Right hindlimb (tissue), 1 donor: ENCODE results near the gene SP100.
"Not testable (repeated sequence)": the region's sequence is repeated elsewhere in the genome, so short reads cannot be mapped to it uniquely, and the experiment has no call there.

Experiments
- DNase-seq: peaks from one replicate; pipeline ENCODE4 v3.0.0-alpha.2; 2018

The SP100 gene

GRCh38 chr2:230471074-230471473 lies 55.1 kb downstream of the SP100 start:
- no peak for DNase-seq

GRCh38 chr2:230472621-230473018 lies 56.6 kb downstream of the SP100 start:
- no peak for DNase-seq

GRCh38 chr2:230473378-230473777 lies 57.4 kb downstream of the SP100 start:
- no peak for DNase-seq

- DNase-seq, result no peak
Measured at GRCh38 chr2:230475143-230475542, 59.1 kb downstream of the SP100 start.

- DNase-seq, result no peak
Measured at GRCh38 chr2:230485801-230486341, 69.9 kb downstream of the SP100 start.

- DNase-seq, result not testable (repeated sequence)
Measured at GRCh38 chr2:230491219-230491618, 75.2 kb downstream of the SP100 start.

GRCh38 chr2:230492107-230492506 lies 76.1 kb downstream of the SP100 start:
- no peak for DNase-seq

GRCh38 chr2:230494980-230495379 lies 79.0 kb downstream of the SP100 start:
- no peak for DNase-seq

- DNase-seq, result no peak
Measured at GRCh38 chr2:230496891-230497290, 80.9 kb downstream of the SP100 start.

- DNase-seq, result no peak
Measured at GRCh38 chr2:230498506-230499107, 82.6 kb downstream of the SP100 start.

GRCh38 chr2:230502593-230502992 lies 86.6 kb downstream of the SP100 start:
- no peak for DNase-seq

GRCh38 chr2:230503798-230504197 lies 87.8 kb downstream of the SP100 start:
- DNase-seq, result no peak

- no peak for DNase-seq
Measured at GRCh38 chr2:230505162-230505561, 89.2 kb downstream of the SP100 start.

GRCh38 chr2:230512955-230513748 lies 97.2 kb downstream of the SP100 start:
- DNase-seq, result no peak

- DNase-seq, result no peak
Measured at GRCh38 chr2:230520061-230520874, 104.3 kb downstream of the SP100 start.

GRCh38 chr2:230520875-230521155 lies 104.8 kb downstream of the SP100 start:
- DNase-seq, result no peak

GRCh38 chr2:230521386-230521785 lies 105.4 kb downstream of the SP100 start:
- DNase-seq, result no peak

GRCh38 chr2:230525682-230526081 lies 109.7 kb downstream of the SP100 start:
- DNase-seq, result no peak

- DNase-seq, result no peak
Measured at GRCh38 chr2:230537531-230537976, 121.6 kb downstream of the SP100 start.

GRCh38 chr2:230540332-230540731 lies 124.3 kb downstream of the SP100 start:
- no peak for DNase-seq

GRCh38 chr2:230541934-230542380 lies 126.0 kb downstream of the SP100 start:
- no peak for DNase-seq

- no peak for DNase-seq
Measured at GRCh38 chr2:230542751-230543150, 126.8 kb downstream of the SP100 start.

GRCh38 chr2:230552181-230552580 lies 136.2 kb downstream of the SP100 start:
- no peak for DNase-seq
